Adipocyte (in vitro differentiated cells): ENCODE data around the gene SPAG8.

ENCODE experiments used
- DNase-seq: peaks from one replicate; pipeline ENCODE4 v3.0.0-alpha.2; 2015; ENCODE audit warnings: low read depth
- H3K27me3 ChIP-seq: replicated peaks from 2 replicates; pipeline ENCODE4 v1.7.0; 2013; ENCODE audit warnings: mild to moderate bottlenecking, low read length, moderate library complexity; ENCODE audit not compliant: control insufficient read depth, insufficient read depth
- H3K36me3 ChIP-seq: 2 replicates; pipeline ENCODE4 v1.7.0; 2013; ENCODE audit warnings: low read length, mild to moderate bottlenecking, moderate library complexity; ENCODE audit not compliant: control insufficient read depth, insufficient read depth, severe bottlenecking
- H3K4me1 ChIP-seq: 2 replicates; pipeline ENCODE4 v1.7.0; 2013; ENCODE audit warnings: mild to moderate bottlenecking, low read length, moderate library complexity; ENCODE audit not compliant: control insufficient read depth, insufficient read depth
- H3K4me3 ChIP-seq: 2 replicates; pipeline ENCODE4 v1.7.0; 2013; ENCODE audit warnings: mild to moderate bottlenecking, low read length, moderate library complexity
- H3K9ac ChIP-seq: 2 replicates; pipeline ENCODE4 v1.7.0; 2013; ENCODE audit warnings: mild to moderate bottlenecking, low read length, moderate library complexity
- H3K9me3 ChIP-seq: 2 replicates; pipeline ENCODE4 v1.7.0; 2013; ENCODE audit warnings: mild to moderate bottlenecking, low read length, moderate library complexity; ENCODE audit not compliant: control insufficient read depth

SPAG8 gene, protein sequence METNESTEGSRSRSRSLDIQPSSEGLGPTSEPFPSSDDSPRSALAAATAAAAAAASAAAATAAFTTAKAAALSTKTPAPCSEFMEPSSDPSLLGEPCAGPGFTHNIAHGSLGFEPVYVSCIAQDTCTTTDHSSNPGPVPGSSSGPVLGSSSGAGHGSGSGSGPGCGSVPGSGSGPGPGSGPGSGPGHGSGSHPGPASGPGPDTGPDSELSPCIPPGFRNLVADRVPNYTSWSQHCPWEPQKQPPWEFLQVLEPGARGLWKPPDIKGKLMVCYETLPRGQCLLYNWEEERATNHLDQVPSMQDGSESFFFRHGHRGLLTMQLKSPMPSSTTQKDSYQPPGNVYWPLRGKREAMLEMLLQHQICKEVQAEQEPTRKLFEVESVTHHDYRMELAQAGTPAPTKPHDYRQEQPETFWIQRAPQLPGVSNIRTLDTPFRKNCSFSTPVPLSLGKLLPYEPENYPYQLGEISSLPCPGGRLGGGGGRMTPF

DNA sequence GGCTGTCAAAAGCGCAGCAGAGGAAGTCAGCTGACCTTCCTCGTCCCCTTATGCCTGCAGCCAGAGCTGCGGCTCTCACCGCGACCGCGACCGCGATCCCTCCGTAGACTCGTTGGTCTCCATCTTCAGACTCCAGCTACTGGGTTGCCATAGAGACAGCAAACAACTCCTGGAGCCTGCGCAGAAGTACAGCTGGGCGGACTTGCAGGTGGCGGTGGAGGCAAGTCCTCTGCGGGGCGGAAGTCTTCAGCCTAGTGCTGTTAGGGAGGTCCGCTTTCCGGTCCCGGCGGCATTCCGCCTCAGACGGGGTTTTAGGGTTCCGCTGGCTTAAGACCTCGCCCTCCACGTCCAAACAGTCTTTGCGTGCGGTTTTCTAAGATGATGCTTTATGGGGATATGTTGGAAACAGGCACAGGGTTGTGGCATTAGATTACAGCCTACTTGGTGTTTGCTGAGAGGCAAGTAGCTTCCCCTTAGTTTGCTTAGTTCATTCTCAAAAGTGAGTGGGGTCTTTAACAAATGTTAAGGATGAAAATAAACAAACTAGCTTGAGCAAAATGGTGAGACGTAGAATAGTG lies at the start of gene SPAG8:
TSS of gene SPAG8 (minus strand) at position 238 of the 578 bp plus-strand sequence. CDS start at position 123, 115 bp downstream.
- peaks cover 37% of the 10 kb centered on the region for H3K4me1 ChIP-seq
- peak within 1 kb of the TSS; percentile 85 for H3K9ac ChIP-seq
- H3K36me3 ChIP-seq: peaks cover 30% of the 10 kb centered on the region
- DNase-seq: peak; percentile 95
- peak within 1 kb of the TSS; percentile 82 for H3K4me3 ChIP-seq
- H3K9me3 ChIP-seq: no peaks in the 10 kb centered on the region
- H3K27me3 ChIP-seq: no peaks in the 10 kb centered on the region

- Histone ChIP-seq H3K9me3 (no peaks in the 10 kb centered on the region), H3K36me3 (no peaks in the 10 kb centered on the region), H3K27me3 (peaks cover 44% of the 10 kb centered on the region), H3K9ac (no peak overlapping the region), H3K4me3 (no peak overlapping the region), H3K4me1 (no peaks in the 10 kb centered on the region)
- DNase-seq: no peak
Observed at GRCh38 chr9:35861161-35861897, 49.3 kb upstream of the SPAG8 start.

DNA sequence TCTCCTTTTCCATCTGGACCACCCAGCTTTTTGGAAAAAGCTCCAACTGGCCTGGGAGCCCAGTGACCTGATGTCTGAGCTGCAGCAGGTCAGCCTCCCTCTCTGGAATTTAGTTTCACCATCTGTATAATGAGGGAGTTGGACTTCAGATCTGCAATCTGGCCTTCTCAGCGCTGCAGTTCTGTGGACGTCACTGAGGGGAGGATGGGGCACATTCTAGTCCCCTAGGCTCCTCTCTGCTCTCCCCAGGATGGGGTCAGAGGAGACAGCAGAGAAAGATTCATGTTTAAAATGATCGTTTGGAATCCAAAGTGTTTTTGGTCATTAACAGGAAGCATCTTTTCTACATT lies 47.9 kb upstream of the SPAG8 start:
- DNase-seq: no peak
- Histone ChIP-seq H3K36me3 (no peaks in the 10 kb centered on the region), H3K9me3 (no peaks in the 10 kb centered on the region), H3K9ac (no peak overlapping the region), H3K27me3 (peaks cover 44% of the 10 kb centered on the region), H3K4me1 (no peaks in the 10 kb centered on the region), H3K4me3 (no peak overlapping the region)

- no peak overlapping the region for H3K9ac ChIP-seq
- H3K27me3 ChIP-seq: peaks cover 42% of the 10 kb centered on the region
- H3K36me3 ChIP-seq: no peaks in the 10 kb centered on the region
- no peak overlapping the region for H3K4me3 ChIP-seq
- no peaks in the 10 kb centered on the region for H3K9me3 ChIP-seq
- no peaks in the 10 kb centered on the region for H3K4me1 ChIP-seq
- DNase-seq: peak; percentile 9
Observed at GRCh38 chr9:35859310-35859989, 47.4 kb upstream of the SPAG8 start.

DNA sequence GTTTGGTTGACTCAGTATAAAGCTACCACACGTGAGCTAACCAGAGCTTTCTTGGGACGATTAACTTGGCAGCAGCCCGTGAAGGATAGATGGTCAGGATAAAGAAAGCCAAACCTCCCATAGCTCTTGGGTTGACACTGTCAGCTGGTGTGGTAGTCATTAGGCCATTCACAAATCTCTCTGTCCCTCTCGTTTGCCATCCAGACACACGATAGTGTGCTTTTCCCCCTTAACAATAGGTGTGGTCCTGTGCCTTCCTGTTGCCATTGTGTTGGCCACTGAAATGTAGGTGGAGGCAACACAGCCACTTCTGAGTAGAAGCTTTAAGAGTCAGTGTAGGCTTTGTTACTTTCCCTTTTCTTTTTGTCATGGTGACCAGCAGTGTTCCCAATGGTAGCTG lies 46.4 kb upstream of the SPAG8 start:
- H3K4me3 ChIP-seq: no peak overlapping the region
- no peaks in the 10 kb centered on the region for H3K36me3 ChIP-seq
- H3K9me3 ChIP-seq: no peaks in the 10 kb centered on the region
- no peak overlapping the region for H3K9ac ChIP-seq
- H3K27me3 ChIP-seq: peaks cover 34% of the 10 kb centered on the region
- no peaks in the 10 kb centered on the region for H3K4me1 ChIP-seq
- DNase-seq: no peak

DNA sequence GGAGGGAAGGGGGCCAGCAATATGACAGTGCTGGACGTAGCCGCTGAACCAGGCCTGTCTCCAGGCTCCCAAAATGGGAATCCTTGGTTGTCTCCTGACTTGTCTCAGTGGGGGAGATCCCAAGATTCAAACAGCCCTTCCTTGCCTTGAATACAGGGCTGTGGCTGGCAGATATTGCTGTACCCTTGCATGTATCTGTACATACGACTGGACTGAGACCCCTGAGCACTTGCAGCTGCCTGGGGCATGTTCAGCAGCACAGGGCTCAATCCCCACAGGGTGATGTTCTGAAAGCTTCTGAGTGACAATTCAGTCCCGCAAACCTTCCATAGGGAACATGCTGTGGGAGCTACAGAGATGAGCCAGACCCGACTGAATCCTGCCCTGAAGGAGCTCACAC lies 44.8 kb upstream of the SPAG8 start:
- no peak overlapping the region for H3K9ac ChIP-seq
- H3K36me3 ChIP-seq: no peaks in the 10 kb centered on the region
- DNase-seq: no peak
- peaks cover 18% of the 10 kb centered on the region for H3K27me3 ChIP-seq
- H3K4me1 ChIP-seq: no peaks in the 10 kb centered on the region
- H3K4me3 ChIP-seq: no peak overlapping the region
- H3K9me3 ChIP-seq: no peaks in the 10 kb centered on the region

GRCh38 chr9:35856206-35856605 lies 44.1 kb upstream of the SPAG8 start:
- DNase-seq: no peak
- Histone ChIP-seq H3K9me3 (no peaks in the 10 kb centered on the region), H3K4me3 (no peak overlapping the region), H3K4me1 (no peaks in the 10 kb centered on the region), H3K27me3 (peaks cover 11% of the 10 kb centered on the region), H3K36me3 (no peaks in the 10 kb centered on the region), H3K9ac (no peak overlapping the region)

DNA sequence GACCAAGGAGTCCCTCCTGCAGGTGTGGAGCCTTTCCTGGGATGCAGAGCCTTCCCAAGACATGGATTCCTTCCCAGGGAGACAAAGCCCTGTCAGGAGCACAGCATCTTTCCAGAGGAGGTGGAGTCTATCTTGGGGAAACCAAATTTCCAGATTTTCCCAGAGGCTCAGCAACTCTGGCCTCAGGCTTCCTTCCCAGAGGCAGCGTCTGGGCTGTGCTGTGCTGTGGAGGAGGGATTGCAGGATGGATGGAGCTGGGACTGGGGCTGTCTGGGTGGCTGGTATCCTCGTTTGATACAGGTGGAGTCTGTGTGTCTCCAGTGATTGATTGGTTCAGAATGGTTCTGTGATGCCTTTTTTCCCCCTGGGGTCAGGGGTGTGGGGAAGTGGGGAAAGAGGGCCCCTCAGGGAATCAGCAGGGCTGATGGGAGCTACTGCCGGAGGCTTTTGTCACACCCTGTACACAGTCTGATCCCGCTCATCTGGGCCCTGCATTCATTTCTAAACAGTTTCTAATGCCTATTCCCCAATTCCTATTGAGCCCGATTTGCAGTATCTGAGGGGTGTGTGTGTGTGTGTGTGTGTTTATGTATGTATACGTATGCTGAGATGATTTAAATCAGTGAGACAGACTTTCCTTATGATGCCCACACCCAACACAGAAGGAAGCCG lies 42.2 kb upstream of the SPAG8 start:
- H3K4me1 ChIP-seq: no peaks in the 10 kb centered on the region
- no peak overlapping the region for H3K9ac ChIP-seq
- no peaks in the 10 kb centered on the region for H3K9me3 ChIP-seq
- no peak overlapping the region for H3K4me3 ChIP-seq
- no peaks in the 10 kb centered on the region for H3K36me3 ChIP-seq
- no peak for DNase-seq
- no peaks in the 10 kb centered on the region for H3K27me3 ChIP-seq

- Histone ChIP-seq H3K9me3 (no peaks in the 10 kb centered on the region), H3K9ac (no peak overlapping the region)
- DNase-seq: no peak
Observed at GRCh38 chr9:35852876-35853865, 41.1 kb upstream of the SPAG8 start.

GRCh38 chr9:35852267-35852815 lies 40.3 kb upstream of the SPAG8 start:
- Histone ChIP-seq H3K9me3 (no peaks in the 10 kb centered on the region), H3K4me3 (no peak overlapping the region), H3K4me1 (peaks cover 8% of the 10 kb centered on the region), H3K36me3 (no peaks in the 10 kb centered on the region), H3K27me3 (no peaks in the 10 kb centered on the region), H3K9ac (no peak overlapping the region)
- no peak for DNase-seq

More at GRCh38 chr9:35852876-35853865, 41.1 kb upstream of the SPAG8 start:
- Histone ChIP-seq H3K4me1 (peaks cover 3% of the 10 kb centered on the region), H3K4me3 (no peak overlapping the region), H3K27me3 (no peaks in the 10 kb centered on the region), H3K36me3 (no peaks in the 10 kb centered on the region)
